Left forelimb (tissue), 1 donor: Measurements from ENCODE around the gene PANX3.
"Not testable (repeated sequence)": the region's sequence is repeated elsewhere in the genome, so short reads cannot be mapped to it uniquely, and the experiment has no call there.

Source experiments
- DNase-seq: peaks from one replicate; pipeline ENCODE4 v3.0.0-alpha.2; 2018; ENCODE audit warnings: low spot score

The PANX3 gene

DNA sequence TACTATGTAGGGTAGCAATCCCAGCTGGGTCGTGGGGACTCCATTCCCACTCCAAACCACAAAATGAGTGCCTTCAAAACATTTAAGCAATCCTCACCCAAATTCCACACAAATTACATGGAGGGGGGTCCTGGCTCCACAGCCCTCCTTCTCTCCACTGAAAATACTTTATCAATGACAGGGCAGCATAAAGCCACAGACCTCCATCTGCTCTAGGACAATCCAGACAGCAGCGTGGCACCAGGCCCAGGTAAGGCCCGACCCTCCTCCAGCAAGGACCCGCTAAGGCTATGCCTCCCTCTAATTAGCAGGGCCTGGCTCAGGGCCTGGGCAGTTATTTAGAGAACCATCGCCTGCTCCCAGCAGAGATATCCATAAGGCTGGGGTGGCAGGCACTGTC, at the start of gene PANX3:
Gene PANX3, plus strand, starts transcription at position 365 of the 400 bp plus-strand sequence. CDS start 129 bp downstream, outside the sequence.
- DNase-seq: no peak

DNA sequence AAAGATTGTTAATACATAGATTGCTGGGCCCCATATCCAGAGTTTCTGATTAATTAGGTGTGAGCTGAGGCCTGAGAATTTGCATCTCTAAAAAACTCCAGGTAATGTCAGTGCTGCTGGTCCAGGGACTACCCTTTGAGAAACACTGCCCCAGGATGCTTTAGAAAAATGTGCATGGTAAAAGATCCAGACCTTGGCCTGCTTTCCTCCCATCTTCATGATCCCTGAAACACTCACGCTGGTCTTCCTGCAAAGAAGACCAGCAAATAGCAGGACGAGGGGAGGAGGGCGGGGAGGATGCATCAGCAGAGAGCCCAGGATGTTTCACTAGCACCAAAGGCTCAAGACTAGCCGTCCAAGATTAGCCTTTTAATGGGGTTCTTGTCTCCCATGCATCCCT, 41.5 kb upstream of the PANX3 start, which contains the start of gene OR8A1:
Gene OR8A1, plus strand, starts transcription at position 301 of the 400 bp plus-strand sequence. CDS start 123 bp downstream, outside the sequence.
- DNase-seq: no peak

- DNase-seq: no peak
Measured at GRCh38 chr11:124570160-124570559, 41.1 kb upstream of the PANX3 start.

DNA sequence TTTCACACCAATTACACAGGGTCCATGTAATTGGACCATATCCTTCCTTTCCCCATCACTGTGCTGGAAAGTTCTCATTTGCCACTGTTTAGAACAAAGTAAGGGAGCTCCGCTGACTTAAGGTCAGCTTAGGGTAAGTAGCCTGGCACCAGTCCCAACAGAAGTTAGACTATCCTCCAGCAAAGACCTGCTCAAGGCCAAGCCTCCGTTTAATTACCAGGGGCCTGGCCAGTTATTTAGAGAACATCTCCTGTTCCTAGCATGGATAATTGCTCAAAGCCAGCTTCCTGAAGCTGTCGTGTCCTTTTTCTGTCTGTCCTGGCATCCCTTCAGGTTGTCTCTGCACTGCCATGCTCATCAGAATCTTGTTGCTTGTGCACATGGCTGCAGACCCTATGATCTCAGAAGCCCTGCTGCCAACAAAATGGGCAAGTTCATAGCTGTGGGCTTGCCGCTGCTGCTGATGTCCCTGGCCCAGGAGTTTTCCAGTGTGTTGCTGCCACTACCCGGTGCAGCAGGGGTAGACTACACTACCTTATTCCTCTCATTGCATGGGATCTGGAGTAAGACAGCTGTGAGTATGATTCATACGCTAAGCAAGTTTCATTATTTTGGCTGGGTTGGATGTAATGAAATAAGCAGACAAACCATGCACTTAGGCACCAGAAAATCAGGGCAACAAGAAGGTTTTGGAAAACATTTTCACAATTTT, 33.4 kb upstream of the PANX3 start:
- DNase-seq: no peak

DNA sequence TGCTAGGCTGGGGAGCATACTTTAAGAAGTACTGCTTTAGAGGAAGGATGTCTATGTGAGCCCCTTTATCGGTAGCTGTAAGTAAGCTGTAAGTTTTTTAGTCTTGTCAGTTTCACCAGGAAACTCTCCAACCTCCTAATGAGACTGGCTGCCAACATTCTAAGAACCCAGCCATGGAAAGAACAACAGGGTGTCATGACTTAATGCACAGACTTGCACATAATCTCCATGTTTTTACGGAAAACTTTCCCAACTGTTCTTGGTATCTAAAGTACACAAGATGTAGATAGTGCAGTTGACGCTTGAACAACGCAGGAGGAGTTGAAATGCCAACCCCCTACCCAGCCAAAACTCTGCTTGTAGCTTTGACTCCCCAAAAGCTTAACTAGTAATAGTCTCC, 32.5 kb upstream of the PANX3 start:
- no peak for DNase-seq

DNA sequence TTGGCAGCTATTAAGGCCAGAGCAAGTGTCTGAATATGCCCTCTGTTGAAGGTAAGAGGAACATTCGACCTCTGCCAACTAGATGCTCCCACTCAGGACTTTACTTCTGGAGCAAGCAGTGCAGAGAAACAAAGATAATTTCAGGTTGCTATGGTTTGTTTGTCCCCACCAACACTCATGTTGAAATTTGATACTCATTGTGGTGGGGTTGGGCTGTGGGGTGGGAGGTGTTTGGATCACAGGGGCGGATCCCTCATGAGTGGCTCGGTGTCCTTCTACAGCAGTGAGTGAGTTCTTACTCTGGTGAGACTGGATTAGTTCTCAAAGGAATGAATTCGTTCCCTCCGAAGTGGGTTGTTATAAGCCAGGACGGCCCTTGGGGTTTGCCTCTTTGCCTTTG, 29.4 kb upstream of the PANX3 start:
- DNase-seq: no peak

DNA sequence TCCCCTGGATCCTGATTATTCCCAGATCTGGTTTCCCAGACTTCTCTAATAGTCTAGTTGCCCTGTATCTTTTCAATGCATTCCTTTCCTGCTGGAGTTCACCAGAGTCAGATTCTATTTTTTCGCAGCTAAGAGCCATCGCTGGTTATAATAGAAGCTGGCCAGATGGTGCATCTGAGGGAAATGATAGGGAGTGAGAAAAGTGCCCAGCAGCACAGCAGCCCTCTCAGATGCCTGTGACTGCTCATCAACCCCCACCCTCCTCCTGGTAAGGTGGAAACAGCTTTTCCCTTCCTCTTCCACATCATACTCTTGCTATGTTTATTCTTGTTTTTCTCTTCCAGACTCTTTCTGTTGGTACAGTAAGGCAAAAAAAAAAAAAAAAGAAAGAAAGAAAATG, 28.7 kb upstream of the PANX3 start:
- no peak for DNase-seq

GRCh38 chr11:124583781-124584180, 27.4 kb upstream of the PANX3 start:
- no peak for DNase-seq

DNA sequence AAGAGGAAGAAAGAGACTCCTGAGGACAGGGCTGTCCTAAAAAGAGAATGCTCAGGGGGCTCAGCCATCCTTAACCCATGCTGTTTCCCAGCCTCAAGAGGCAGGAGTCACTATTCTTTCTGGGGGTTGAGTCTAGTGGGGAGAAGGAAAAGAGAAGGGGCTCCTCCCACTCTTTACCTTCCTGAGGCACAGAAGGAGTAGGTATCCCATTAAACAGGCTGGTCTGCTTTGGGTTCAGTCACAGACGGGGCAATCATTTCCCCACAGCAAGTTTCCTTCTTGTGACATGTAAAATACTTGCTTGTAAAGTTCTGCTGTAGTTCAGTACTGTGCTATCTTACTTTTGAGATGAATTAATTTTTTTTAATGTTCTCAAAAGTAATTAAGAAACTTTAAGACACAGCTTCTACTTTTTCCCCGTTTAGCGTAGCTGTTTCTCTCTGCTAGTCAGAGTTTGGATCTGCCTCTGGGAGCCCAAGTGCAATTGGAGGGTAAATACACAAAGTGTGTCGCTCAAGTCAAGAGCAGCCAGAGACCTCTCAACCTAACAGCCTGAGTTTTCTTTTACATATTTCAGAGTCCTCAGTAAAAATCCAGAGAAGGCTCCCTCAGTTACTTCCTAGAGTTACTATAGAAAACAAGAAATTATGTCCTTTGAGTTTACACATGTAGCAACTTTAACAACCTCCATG, 26.4 kb upstream of the PANX3 start:
- DNase-seq: no peak

DNA sequence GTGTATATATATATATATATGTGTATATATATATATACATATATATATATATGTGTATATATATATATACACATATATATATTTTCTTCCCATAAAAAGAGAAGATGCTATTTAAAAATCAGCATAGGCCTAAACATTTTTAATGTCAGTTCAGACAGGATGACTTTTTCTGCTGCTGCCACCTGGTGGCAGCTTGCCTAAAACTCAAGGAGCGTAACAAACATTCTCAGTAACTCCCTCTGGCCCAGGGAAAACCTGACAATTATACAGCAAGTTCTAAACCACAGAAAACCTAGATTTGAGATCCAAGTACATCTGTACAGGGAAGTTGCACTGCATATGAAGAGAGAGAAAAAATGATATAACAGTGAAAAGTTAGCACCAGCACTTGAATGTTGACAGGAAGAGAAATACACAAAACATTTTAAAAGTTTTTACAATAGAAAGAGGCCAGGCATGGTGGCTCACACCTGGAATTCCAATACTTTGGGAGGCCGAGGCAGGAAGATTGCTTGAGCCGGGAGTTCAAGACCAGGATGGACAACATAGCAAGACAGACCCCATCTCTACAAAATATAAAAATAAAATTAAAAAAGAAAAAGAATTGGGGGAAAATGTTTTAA, 24.9 kb upstream of the PANX3 start:
- DNase-seq: no peak

DNA sequence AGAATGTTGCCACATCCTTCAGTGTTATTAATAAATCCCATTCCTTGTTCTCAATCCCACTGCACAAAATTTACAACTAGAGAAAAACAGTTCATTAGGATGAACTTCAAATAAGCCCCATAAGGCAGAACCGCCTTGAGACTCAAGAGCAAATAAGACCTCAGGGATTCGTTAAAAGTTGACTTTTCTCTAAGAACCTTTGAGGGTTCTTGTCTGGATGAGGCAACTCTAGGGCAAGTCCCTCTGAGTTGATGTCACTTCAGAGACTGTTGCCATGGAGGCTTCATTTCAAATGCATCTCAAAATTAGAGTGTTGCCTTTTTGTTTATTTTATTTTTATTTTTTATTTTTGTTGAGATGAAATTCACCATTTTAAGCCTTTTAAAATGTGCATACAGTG, 19.8 kb upstream of the PANX3 start:
- DNase-seq: no peak

DNA sequence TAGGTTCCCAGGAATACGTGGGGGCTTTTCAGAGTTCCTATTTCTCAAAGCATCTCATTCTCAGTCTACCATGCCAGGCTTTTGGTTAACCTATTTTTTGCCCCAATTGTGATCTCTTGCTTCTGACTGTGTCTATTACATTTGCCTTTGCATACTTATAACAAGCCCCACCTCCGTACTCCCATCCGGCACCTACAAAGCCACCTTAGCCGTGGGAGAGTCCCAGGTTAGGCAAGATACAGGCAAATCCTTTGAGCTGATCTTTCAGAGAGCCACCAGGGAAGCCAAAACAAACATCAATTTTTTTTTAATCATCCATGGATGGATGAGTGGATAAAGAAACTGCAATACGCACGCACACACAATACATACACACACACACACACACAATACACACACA, 18.6 kb upstream of the PANX3 start:
- DNase-seq: no peak

- no peak for DNase-seq
Measured at GRCh38 chr11:124595302-124595701, 15.9 kb upstream of the PANX3 start.

GRCh38 chr11:124597626-124598025, 13.6 kb upstream of the PANX3 start:
- DNase-seq: no peak

DNA sequence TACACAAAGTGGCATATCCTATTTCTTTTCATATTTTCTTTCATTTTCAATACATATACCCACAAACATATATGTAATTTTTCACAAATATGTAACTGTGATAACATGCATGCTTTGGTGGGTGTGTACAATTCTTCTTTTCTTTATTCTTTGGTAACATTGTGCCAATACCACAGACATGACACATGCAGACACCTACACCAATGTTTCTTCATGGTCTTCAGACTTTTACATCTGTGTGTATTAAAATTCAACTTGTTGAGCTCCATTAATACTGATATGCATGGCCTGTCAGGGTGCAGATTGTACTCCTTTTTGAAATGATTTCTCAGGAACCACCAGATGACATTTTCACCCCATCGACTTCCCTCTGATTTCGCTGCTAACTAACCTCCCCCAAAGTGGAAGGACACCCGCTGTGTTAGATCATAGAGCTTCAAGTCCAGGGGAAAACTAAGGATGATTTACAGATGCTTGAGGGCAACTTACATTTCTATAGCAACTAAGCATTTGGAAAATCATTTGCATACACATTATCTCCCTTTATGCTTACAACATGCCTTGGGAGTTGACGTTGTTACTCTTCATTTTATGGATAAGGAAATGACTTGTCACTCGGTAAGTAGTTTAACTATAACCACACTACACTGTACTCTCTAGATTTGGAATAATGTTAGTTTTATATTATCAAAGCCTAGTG, 10.5 kb upstream of the PANX3 start:
- DNase-seq: no peak

DNA sequence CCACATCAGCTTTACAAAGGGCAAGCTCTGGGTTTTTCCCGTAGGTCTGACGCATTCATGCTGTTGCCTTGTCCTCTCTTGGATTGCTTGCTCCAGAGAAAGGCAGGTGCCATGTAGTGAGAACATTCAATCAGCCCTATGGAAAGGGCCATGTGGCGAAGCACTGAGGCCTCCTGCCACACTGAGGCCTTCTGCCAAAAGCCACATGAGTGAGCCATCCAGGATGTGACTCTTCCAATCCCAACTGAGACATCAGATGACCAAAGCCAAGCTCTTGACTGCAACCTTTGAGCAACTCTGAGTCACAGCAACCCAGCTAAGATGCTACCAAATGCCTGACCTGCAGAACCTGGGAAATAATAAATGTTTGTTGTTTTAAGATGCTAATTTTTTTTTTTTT, 9.0 kb upstream of the PANX3 start:
- DNase-seq: no peak

GRCh38 chr11:124602723-124603122, 8.5 kb upstream of the PANX3 start:
- DNase-seq: not testable (repeated sequence)

DNA sequence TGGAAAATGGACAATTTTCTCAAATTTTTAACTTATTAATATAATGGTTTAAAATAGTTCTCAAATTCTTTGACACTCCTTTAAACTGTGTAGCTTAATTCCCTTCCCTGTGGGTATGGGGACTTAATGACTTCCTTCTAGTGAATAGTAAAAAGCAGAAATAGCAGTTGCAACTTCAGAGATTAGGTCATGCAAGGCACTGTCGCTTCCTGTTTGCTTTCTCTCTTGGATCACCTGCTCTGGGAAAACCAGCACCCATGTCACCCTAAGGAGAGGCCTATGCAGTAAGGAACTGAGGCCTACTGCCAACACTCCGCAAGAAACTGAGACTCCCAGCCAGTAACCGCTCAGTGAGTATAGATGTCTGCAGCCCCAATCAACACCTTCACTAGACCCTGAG, 5.5 kb upstream of the PANX3 start:
- no peak for DNase-seq

DNA sequence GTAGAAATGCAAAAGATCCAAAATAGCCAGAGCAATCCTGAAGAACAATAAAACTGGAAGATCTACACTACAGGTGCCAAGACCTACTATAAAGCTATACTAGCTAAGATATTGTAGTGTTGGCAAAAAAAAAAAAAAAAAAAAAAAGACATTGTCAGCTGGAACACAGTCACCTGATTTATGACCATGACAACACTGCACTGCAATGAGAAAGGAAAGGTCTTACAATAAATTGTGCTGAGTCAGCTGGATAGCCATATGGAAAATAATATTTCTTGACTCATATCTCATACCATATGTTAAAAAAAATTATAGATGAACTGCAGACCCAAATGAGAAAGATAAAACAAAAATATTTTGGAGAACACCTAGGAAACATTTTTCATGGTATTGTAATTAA, 3.1 kb upstream of the PANX3 start:
- no peak for DNase-seq

GRCh38 chr11:124610295-124610694, 933 bp upstream of the PANX3 start:
- no peak for DNase-seq

DNA sequence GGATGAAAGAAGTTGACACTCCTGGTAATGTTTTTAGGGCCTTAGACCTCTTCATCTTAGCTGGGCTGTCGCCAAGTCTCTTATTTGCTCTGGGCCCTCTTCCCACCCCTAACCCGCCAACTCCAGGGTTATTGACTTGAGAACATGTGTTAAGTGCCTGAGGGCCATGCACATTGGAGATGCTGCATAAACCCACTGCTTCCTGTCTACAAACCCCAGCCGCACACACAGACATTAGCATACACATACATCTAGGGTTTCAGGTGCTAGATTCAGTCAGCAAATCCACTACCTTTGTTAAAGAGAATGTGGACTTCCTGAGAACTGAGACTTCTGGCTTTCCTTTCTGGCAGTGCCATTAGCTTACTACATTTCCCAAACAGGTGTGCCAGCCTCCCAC, 817 bp downstream of the PANX3 start:
- no peak for DNase-seq

GRCh38 chr11:124612567-124613246, 1.5 kb downstream of the PANX3 start:
- no peak for DNase-seq
